Suppressor macrophage (primary cell): ENCODE data around the gene NT5C.
"Not testable (repeated sequence)": the region's sequence is repeated elsewhere in the genome, so short reads cannot be mapped to it uniquely, and the experiment has no call there.

Experiments used
- DNase-seq, 4 experiments: peaks; one replicate each; pipeline ENCODE4 v3.0.0-alpha.2; 2020 to 2022

Gene NT5C

GRCh38 chr17:75144816-75145512 is 13.4 kb upstream of the NT5C start:
- DNase-seq: peak; percentile 47 to 78 (median 74)

- no peak for DNase-seq
Measured at GRCh38 chr17:75142236-75142971, 10.9 kb upstream of the NT5C start.

- no peak for DNase-seq
Measured at GRCh38 chr17:75138519-75138918, 7.0 kb upstream of the NT5C start.

- DNase-seq: not testable (repeated sequence)
Measured at GRCh38 chr17:75137762-75138161, 6.2 kb upstream of the NT5C start.

- DNase-seq: no peak
Measured at GRCh38 chr17:75135946-75136345, 4.4 kb upstream of the NT5C start.

GRCh38 chr17:75135452-75135851 is 3.9 kb upstream of the NT5C start:
- no peak for DNase-seq

- not testable (repeated sequence) for DNase-seq
Measured at GRCh38 chr17:75133607-75134347, 2.2 kb upstream of the NT5C start.

- DNase-seq: no peak
Measured at GRCh38 chr17:75133001-75133400, 1.5 kb upstream of the NT5C start.

GRCh38 chr17:75132018-75133000 is 767 bp upstream of the NT5C start:
- not testable (repeated sequence) for DNase-seq

- peak; percentile 45 to 65 (median 58) for DNase-seq
Measured at GRCh38 chr17:75130632-75131277, 787 bp downstream of the NT5C start.

- DNase-seq: no peak
Measured at GRCh38 chr17:75130059-75130631, 1.4 kb downstream of the NT5C start.

GRCh38 chr17:75129576-75129975 is 2.0 kb downstream of the NT5C start:
- no peak for DNase-seq

- no peak for DNase-seq
Measured at GRCh38 chr17:75128694-75129505, 2.6 kb downstream of the NT5C start.

GRCh38 chr17:75127936-75128335 is 3.6 kb downstream of the NT5C start:
- not testable (repeated sequence) for DNase-seq

- no peak for DNase-seq
Measured at GRCh38 chr17:75126954-75127353, 4.6 kb downstream of the NT5C start.

- DNase-seq: peak in 1 of 4 experiments; percentile 17
Measured at GRCh38 chr17:75125984-75126383, 5.6 kb downstream of the NT5C start.

GRCh38 chr17:75124819-75125162 is 6.8 kb downstream of the NT5C start:
- DNase-seq: no peak

GRCh38 chr17:75124041-75124818 is 7.3 kb downstream of the NT5C start:
- peak in 1 of 4 experiments; percentile 22 for DNase-seq

- DNase-seq: peak in 1 of 4 experiments; percentile 22
Measured at GRCh38 chr17:75118307-75118706, 13.2 kb downstream of the NT5C start.

GRCh38 chr17:75116737-75117136 is 14.8 kb downstream of the NT5C start:
- no peak for DNase-seq
